Right renal cortex interstitium (tissue), 3 donors: ENCODE results near the gene RNF220. TPM values are rescaled to one million over a fixed set of nuclear protein-coding genes. Genes with fewer than 3 reads are reported as not detected.

Experiments
- DNase-seq, 3 donors: peaks; one replicate each; pipeline ENCODE4 v3.0.0-alpha.2; 2013; ENCODE audit warnings: low read depth in 3 of 3, low spot score in 2 of 3
- polyA plus RNA-seq, 3 donors: library from polyadenylated mRNA; unstranded; fragments of 120-200 nt; gene quantifications; one replicate each; pipeline ENCODE4 v1.2.1, GENCODE V29; 2013; ENCODE audit not compliant: insufficient read length in 3 of 3

The RNF220 gene
- 100 to 1,000 TPM in 2 of 3 donors, 10 to 100 TPM in 1; 97.3 to 119 (median 102) TPM for polyA plus RNA-seq

GRCh38 chr1:44405031-44405797 is at the start of gene RNF220:
TSS of gene RNF220 (plus strand) at chr1:44405255.
- DNase-seq = no peak

- no peak for DNase-seq
Measured at GRCh38 chr1:44355582-44356305, 49.3 kb upstream of the RNF220 start.

GRCh38 chr1:44357710-44358109 is 47.3 kb upstream of the RNF220 start:
- DNase-seq = no peak

GRCh38 chr1:44359234-44359935 is 45.7 kb upstream of the RNF220 start:
- no peak for DNase-seq

- no peak for DNase-seq
Measured at GRCh38 chr1:44361478-44361877, 43.6 kb upstream of the RNF220 start.

- no peak for DNase-seq
Measured at GRCh38 chr1:44366371-44366975, 38.6 kb upstream of the RNF220 start.

GRCh38 chr1:44367944-44368343 is 37.1 kb upstream of the RNF220 start:
- DNase-seq = no peak

GRCh38 chr1:44368471-44369151 is 36.4 kb upstream of the RNF220 start:
- DNase-seq = no peak

- no peak for DNase-seq
Measured at GRCh38 chr1:44371206-44371605, 33.8 kb upstream of the RNF220 start.

GRCh38 chr1:44375547-44375946 is 29.5 kb upstream of the RNF220 start:
- DNase-seq = no peak

- no peak for DNase-seq
Measured at GRCh38 chr1:44377925-44378784, 26.9 kb upstream of the RNF220 start.

GRCh38 chr1:44380666-44381177 is 24.3 kb upstream of the RNF220 start:
- no peak for DNase-seq

GRCh38 chr1:44388551-44388950 is 16.5 kb upstream of the RNF220 start:
- no peak for DNase-seq

GRCh38 chr1:44389437-44389836 is 15.6 kb upstream of the RNF220 start:
- no peak for DNase-seq

- DNase-seq = no peak
Measured at GRCh38 chr1:44390277-44390676, 14.8 kb upstream of the RNF220 start.

GRCh38 chr1:44401256-44402228 is 3.5 kb upstream of the RNF220 start:
- DNase-seq = no peak

- no peak for DNase-seq
Measured at GRCh38 chr1:44405798-44406736, 1.0 kb downstream of the RNF220 start.
